Neuron (in vitro differentiated cells): ENCODE data around the gene FARSB.
A peak's percentile ranks its signal among the peaks of the same experiment; 100 is the strongest.
"Not testable (repeated sequence)": the region's sequence is repeated elsewhere in the genome, so short reads cannot be mapped to it uniquely, and the experiment has no call there.

Experiments used
- H2AFZ ChIP-seq: one replicate; pipeline ENCODE4 v1.6.1; 2013; ENCODE audit warnings: low read depth, mild to moderate bottlenecking, inconsistent platforms, low read length, moderate library complexity
- H3K27me3 ChIP-seq: one replicate; pipeline ENCODE4 v1.6.1; 2013; ENCODE audit warnings: low read length; ENCODE audit not compliant: insufficient read depth
- H3K36me3 ChIP-seq: one replicate; pipeline ENCODE4 v1.6.1; 2013; ENCODE audit warnings: low read length; ENCODE audit not compliant: insufficient read depth
- H3K4me1 ChIP-seq: one replicate; pipeline ENCODE4 v1.6.1; 2013; ENCODE audit warnings: low read length; ENCODE audit not compliant: insufficient read depth
- H3K4me3 ChIP-seq: 2 replicates; pipeline ENCODE4 v1.5.1; 2013; ENCODE audit warnings: mild to moderate bottlenecking, low read length, moderate library complexity
- H3K9me3 ChIP-seq: one replicate; pipeline ENCODE4 v1.6.1; 2013; ENCODE audit warnings: low read length

FARSB gene

GRCh38 chr2:222655787-222656525, at the start of gene FARSB:
Gene FARSB (minus strand): TSS chr2:222656092. CDS start chr2:222656073, 19 bp downstream.
- Histone ChIP-seq H3K4me1 (peaks cover 12% of the 10 kb centered on the region), H2AFZ (peak within 1 kb of the TSS; percentile 55), H3K27me3 (no peaks in the 10 kb centered on the region), H3K36me3 (no peaks in the 10 kb centered on the region), H3K4me3 (peak within 1 kb of the TSS; percentile 91), H3K9me3 (no peaks in the 10 kb centered on the region)

GRCh38 chr2:222703886-222704285, 48.0 kb upstream of the FARSB start:
- no peak overlapping the region for H2AFZ ChIP-seq
- no peaks in the 10 kb centered on the region for H3K9me3 ChIP-seq
- no peaks in the 10 kb centered on the region for H3K36me3 ChIP-seq
- H3K4me1 ChIP-seq, result peaks cover 2% of the 10 kb centered on the region
- H3K27me3 ChIP-seq, result no peaks in the 10 kb centered on the region
- no peak overlapping the region for H3K4me3 ChIP-seq

- no peak overlapping the region for H3K4me3 ChIP-seq
- no peak overlapping the region for H2AFZ ChIP-seq
- H3K9me3 ChIP-seq, result no peaks in the 10 kb centered on the region
- H3K36me3 ChIP-seq, result no peaks in the 10 kb centered on the region
- H3K27me3 ChIP-seq, result no peaks in the 10 kb centered on the region
- H3K4me1 ChIP-seq, result no peaks in the 10 kb centered on the region
Observed at GRCh38 chr2:222703091-222703490, 47.2 kb upstream of the FARSB start.

- Histone ChIP-seq H3K4me1 (no peaks in the 10 kb centered on the region), H3K9me3 (no peaks in the 10 kb centered on the region), H2AFZ (no peak overlapping the region), H3K27me3 (no peaks in the 10 kb centered on the region), H3K36me3 (no peaks in the 10 kb centered on the region), H3K4me3 (no peak overlapping the region)
Observed at GRCh38 chr2:222701721-222702131, 45.8 kb upstream of the FARSB start.

DNA sequence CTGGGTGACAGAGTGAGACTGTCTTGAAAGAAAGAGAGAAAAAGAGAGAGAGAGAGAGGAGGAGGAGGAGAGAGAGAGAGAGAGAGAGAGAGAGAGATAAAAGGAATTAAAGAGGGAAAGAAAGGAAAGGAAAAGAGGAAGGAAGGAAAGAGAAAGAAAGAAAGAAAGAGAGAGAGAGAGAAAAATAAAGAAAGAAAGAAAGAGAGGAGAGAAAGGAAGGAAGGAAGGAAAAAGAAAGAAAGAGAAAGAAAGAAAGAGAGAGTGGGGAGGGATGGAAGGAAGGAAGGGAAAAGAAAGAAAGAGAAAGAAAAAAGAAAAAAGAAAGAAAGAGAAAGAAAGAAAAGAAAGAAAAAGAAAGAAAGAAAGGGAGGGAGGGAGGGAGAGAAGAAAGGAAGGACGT, 45.3 kb upstream of the FARSB start:
- H3K27me3 ChIP-seq, result no peaks in the 10 kb centered on the region
- H3K36me3 ChIP-seq, result no peaks in the 10 kb centered on the region
- H3K4me1 ChIP-seq, result no peaks in the 10 kb centered on the region
- no peaks in the 10 kb centered on the region for H3K9me3 ChIP-seq
- no peak overlapping the region for H2AFZ ChIP-seq
- no peak overlapping the region for H3K4me3 ChIP-seq

DNA sequence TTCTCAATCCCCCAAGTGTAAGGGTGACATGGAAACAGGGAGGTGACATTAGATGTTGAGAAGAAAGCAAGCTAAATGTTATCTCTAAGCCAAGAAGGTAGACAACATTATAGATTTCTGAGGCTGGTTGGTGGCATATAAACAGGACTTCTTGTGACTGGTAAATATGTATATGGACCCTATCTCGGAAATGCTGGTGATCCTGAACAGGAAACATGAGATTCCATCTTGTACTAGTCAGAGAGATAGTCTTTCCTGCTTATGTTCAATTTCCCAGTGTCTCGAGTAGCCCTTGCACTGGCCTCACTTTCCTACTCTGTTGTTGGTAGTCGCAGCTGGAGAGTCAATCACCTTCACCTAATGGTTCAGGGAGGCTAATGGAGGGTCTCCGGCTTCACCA, 42.4 kb upstream of the FARSB start:
- H3K27me3 ChIP-seq, result no peaks in the 10 kb centered on the region
- no peaks in the 10 kb centered on the region for H3K36me3 ChIP-seq
- no peaks in the 10 kb centered on the region for H3K9me3 ChIP-seq
- peaks cover 11% of the 10 kb centered on the region for H3K4me1 ChIP-seq
- no peak overlapping the region for H2AFZ ChIP-seq
- H3K4me3 ChIP-seq, result no peak overlapping the region

GRCh38 chr2:222693837-222694236, 37.9 kb upstream of the FARSB start:
- Histone ChIP-seq H3K4me3 (no peak overlapping the region), H2AFZ (no peak overlapping the region), H3K36me3 (no peaks in the 10 kb centered on the region), H3K4me1 (peaks cover 11% of the 10 kb centered on the region), H3K9me3 (no peaks in the 10 kb centered on the region), H3K27me3 (no peaks in the 10 kb centered on the region)

GRCh38 chr2:222693413-222693812, 37.5 kb upstream of the FARSB start:
- peaks cover 11% of the 10 kb centered on the region for H3K4me1 ChIP-seq
- not testable (repeated sequence) for H3K9me3 ChIP-seq, H3K27me3 ChIP-seq, H3K36me3 ChIP-seq, H3K4me3 ChIP-seq, H2AFZ ChIP-seq

DNA sequence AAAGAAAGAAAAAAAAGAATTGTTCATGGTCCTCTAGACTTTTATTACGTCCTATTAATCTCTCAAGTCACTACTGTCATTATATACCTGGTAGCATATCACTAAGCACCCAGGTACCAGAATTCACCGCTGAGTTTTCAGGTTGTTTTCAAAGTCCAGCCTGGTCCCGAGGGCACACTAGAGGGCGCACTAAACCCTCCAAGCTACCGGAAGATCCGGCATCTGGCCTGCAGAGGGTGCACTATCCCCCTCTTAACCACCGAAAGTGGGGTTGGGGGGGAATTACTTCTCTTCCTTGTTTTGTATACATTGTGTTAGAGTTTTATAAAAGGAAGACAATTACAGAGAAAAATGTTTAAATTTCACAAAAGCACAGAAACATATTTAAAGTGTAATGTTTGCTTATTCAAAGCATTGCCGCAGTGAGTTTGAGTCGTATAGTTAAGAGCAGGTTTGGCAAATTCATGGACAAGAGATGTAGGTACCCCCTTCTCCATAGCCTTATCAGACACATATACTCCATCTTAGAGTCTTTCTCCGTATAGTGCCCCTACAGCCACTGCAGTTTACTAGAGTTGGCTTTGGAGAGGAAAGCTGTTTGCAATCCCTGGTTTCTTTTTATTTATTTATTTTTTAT, 34.8 kb upstream of the FARSB start:
- H2AFZ ChIP-seq, result no peak overlapping the region
- no peaks in the 10 kb centered on the region for H3K27me3 ChIP-seq
- peaks cover 11% of the 10 kb centered on the region for H3K4me1 ChIP-seq
- H3K4me3 ChIP-seq, result no peak overlapping the region
- no peaks in the 10 kb centered on the region for H3K36me3 ChIP-seq
- no peaks in the 10 kb centered on the region for H3K9me3 ChIP-seq

- no peak overlapping the region for H2AFZ ChIP-seq
- H3K27me3 ChIP-seq, result no peaks in the 10 kb centered on the region
- H3K36me3 ChIP-seq, result no peaks in the 10 kb centered on the region
- peaks cover 2% of the 10 kb centered on the region for H3K4me1 ChIP-seq
- no peak overlapping the region for H3K4me3 ChIP-seq
- no peaks in the 10 kb centered on the region for H3K9me3 ChIP-seq
Observed at GRCh38 chr2:222689322-222689721, 33.4 kb upstream of the FARSB start.

- Histone ChIP-seq H3K4me3 (no peak overlapping the region), H3K27me3 (no peaks in the 10 kb centered on the region), H3K4me1 (no peaks in the 10 kb centered on the region), H3K9me3 (no peaks in the 10 kb centered on the region), H2AFZ (no peak overlapping the region), H3K36me3 (no peaks in the 10 kb centered on the region)
Observed at GRCh38 chr2:222688917-222689316, 33.0 kb upstream of the FARSB start.

- H3K4me1 ChIP-seq, result no peaks in the 10 kb centered on the region
- H3K36me3 ChIP-seq, result no peaks in the 10 kb centered on the region
- no peaks in the 10 kb centered on the region for H3K27me3 ChIP-seq
- H3K9me3 ChIP-seq, result no peaks in the 10 kb centered on the region
- no peak overlapping the region for H2AFZ ChIP-seq
- no peak overlapping the region for H3K4me3 ChIP-seq
Observed at GRCh38 chr2:222686086-222686750, 30.3 kb upstream of the FARSB start.

GRCh38 chr2:222683805-222684204, 27.9 kb upstream of the FARSB start:
- no peaks in the 10 kb centered on the region for H3K4me1 ChIP-seq
- no peak overlapping the region for H2AFZ ChIP-seq

More at GRCh38 chr2:222683805-222684204, 27.9 kb upstream of the FARSB start:
- Histone ChIP-seq H3K9me3 (no peaks in the 10 kb centered on the region), H3K27me3 (no peaks in the 10 kb centered on the region), H3K4me3 (no peak overlapping the region), H3K36me3 (no peaks in the 10 kb centered on the region)
